Measurements from ENCODE around the gene AGR2. TPM values are rescaled to one million over a fixed set of nuclear protein-coding genes. Genes with fewer than 3 reads are reported as not detected.
"Not testable (repeated sequence)": the region's sequence is repeated elsewhere in the genome, so short reads cannot be mapped to it uniquely, and the experiment has no call there.

AGR2 gene
- total RNA-seq (117 and 178 TPM in 2 replicates), polyA plus RNA-seq (173 and 183 TPM in 2 replicates)

DNA sequence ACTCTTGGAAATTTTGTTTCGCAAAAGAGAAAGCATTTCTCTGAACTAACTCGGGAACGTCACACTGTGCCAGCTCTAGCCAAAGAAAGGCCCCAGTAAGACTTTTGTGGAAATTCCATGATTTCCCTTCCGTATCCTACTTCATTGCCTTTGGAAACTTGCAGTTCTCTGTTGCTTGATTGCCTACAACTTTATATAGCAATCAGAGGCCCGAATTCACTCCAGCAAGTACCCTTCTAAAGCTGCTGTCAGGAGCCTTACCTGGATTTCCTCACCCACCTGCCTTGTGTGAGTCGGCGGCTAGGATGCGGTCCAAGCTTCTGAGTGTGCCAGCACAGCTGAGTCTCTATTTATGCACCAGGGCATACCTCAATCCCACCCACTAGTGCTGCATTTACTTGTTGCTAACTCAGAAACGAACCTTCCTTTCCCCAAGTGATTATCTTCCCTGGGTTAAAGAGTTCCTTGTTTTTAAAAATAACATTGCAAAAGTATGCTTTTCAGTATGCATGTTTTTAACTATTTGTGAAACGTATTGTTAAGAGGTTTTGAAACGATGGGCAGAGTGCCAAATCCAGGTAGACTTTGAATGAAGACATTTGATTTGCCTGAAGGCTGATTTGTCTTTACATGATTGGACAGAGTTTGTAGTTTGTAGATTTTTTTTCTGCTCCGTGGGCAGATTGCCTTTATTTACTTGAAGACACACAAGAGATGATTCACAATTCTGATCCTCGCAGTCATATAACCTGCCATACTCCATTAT lies at the start of gene AGR2:
Gene AGR2, minus strand, starts transcription at position 326 of the 766 bp plus-strand sequence. CDS start 3,203 bp downstream, outside the sequence.
- TF ChIP-seq, protein P1, sequence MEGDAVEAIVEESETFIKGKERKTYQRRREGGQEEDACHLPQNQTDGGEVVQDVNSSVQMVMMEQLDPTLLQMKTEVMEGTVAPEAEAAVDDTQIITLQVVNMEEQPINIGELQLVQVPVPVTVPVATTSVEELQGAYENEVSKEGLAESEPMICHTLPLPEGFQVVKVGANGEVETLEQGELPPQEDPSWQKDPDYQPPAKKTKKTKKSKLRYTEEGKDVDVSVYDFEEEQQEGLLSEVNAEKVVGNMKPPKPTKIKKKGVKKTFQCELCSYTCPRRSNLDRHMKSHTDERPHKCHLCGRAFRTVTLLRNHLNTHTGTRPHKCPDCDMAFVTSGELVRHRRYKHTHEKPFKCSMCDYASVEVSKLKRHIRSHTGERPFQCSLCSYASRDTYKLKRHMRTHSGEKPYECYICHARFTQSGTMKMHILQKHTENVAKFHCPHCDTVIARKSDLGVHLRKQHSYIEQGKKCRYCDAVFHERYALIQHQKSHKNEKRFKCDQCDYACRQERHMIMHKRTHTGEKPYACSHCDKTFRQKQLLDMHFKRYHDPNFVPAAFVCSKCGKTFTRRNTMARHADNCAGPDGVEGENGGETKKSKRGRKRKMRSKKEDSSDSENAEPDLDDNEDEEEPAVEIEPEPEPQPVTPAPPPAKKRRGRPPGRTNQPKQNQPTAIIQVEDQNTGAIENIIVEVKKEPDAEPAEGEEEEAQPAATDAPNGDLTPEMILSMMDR (IDR thresholded peaks at IDR 0.05; ENCODE audit: poor library complexity) = no peak
- TF ChIP-seq EZH2phosphoT487 (IDR thresholded peaks at IDR 0.05; ENCODE audit: low read depth, severe bottlenecking, unreplicated experiment) (no peak), EZH2 (IDR thresholded peaks at IDR 0.05; ENCODE audit: borderline replicate concordance) (no peak)
- no peaks in the 10 kb centered on the region for H4K20me1 ChIP-seq (ENCODE audit: insufficient read depth, poor library complexity, severe bottlenecking)
- H2AFZ ChIP-seq = peak within 1 kb of the TSS; percentile 46
- H3K9me3 ChIP-seq (ENCODE audit: low read depth) = no peaks in the 10 kb centered on the region
- peak; percentile 44 for DNase-seq (ENCODE audit: low spot score)
- peak within 1 kb of the TSS; percentile 92 for H3K27ac ChIP-seq
- H3K4me1 ChIP-seq (ENCODE audit: insufficient read depth) = peaks cover 9% of the 10 kb centered on the region
- H3K36me3 ChIP-seq (replicated peaks; ENCODE audit: insufficient read depth, low read depth) = no peaks in the 10 kb centered on the region
- H3K4me2 ChIP-seq = peak within 1 kb of the TSS; percentile 53
- 74% methylated on average over 13 of the region's 13 CpGs for WGBS (ENCODE audit: low lambda C conversion rate, missing lambda C conversion rate)
- no peaks in the 10 kb centered on the region for H3K27me3 ChIP-seq
- no peaks in the 10 kb centered on the region for H3K9me2 ChIP-seq (replicated peaks; ENCODE audit: insufficient read depth)
- no peaks in the 10 kb centered on the region for H3K79me2 ChIP-seq
- H3K4me3 ChIP-seq = peak within 1 kb of the TSS; percentile 4

DNA sequence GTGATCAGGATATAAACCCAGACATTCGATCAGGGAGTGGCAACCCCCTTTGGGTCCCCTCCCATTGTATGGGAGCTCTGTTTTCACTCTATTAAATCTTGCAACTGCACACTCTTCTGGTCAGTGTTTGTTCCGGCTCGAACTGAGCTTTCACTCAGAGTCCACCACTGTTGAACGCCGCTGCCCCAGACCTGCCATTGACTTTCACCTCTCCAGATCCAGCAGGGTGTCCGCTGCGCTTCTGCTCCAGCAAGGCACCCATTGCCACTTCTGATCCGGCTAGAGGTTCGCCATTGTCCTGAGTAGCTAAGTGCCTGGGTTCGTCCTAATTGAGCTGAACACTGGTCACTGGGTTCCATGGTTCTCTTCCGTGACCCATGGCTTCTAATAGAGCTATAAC lies 48.4 kb upstream of the AGR2 start:
- H3K4me3 ChIP-seq; H3K9me2 ChIP-seq (replicated peaks; ENCODE audit: insufficient read depth); H3K36me3 ChIP-seq (replicated peaks; ENCODE audit: insufficient read depth, low read depth); H3K79me2 ChIP-seq; DNase-seq (ENCODE audit: low spot score); H2AFZ ChIP-seq; H3K27ac ChIP-seq; H3K27me3 ChIP-seq; H3K4me2 ChIP-seq; H3K9me3 ChIP-seq (ENCODE audit: low read depth); H4K20me1 ChIP-seq (ENCODE audit: insufficient read depth, poor library complexity, severe bottlenecking); H3K4me1 ChIP-seq (ENCODE audit: insufficient read depth): not testable (repeated sequence)
- WGBS (ENCODE audit: low lambda C conversion rate, missing lambda C conversion rate) = 92% methylated on average over 11 of the region's 11 CpGs

DNA sequence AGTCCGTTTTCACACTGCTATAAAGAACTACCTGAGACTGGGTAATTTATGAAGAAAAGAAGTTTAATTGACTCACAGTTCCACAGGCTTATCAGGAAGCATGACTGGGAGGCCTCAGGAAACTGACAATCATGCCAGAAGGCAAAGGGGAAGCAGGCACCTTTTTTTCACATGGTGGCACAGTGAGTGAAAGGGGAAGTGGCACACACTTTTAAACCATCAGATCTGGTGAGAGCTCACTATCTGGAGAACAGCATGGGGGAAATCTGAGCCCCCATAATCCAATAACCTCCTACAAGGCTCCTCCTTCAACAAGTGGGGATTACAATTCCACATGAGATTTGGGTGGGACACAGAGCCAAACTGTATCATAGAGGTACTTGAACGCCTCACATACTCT lies 47.0 kb upstream of the AGR2 start:
- H2AFZ ChIP-seq = no peak overlapping the region
- no peaks in the 10 kb centered on the region for H3K79me2 ChIP-seq
- no peaks in the 10 kb centered on the region for H3K27me3 ChIP-seq
- WGBS (ENCODE audit: low lambda C conversion rate, missing lambda C conversion rate) = 50% methylated on average over 2 of the region's 2 CpGs
- H3K4me2 ChIP-seq = no peak overlapping the region
- no peak for TF ChIP-seq EZH2phosphoT487 (IDR thresholded peaks at IDR 0.05; ENCODE audit: low read depth, severe bottlenecking, unreplicated experiment)
- TF ChIP-seq, protein P1 (IDR thresholded peaks at IDR 0.05; ENCODE audit: poor library complexity) = no peak
- no peak for TF ChIP-seq EZH2 (IDR thresholded peaks at IDR 0.05; ENCODE audit: borderline replicate concordance)
- no peaks in the 10 kb centered on the region for H3K9me3 ChIP-seq (ENCODE audit: low read depth)
- H3K4me3 ChIP-seq = no peak overlapping the region
- H3K4me1 ChIP-seq (ENCODE audit: insufficient read depth) = peaks cover 14% of the 10 kb centered on the region
- no peaks in the 10 kb centered on the region for H3K9me2 ChIP-seq (replicated peaks; ENCODE audit: insufficient read depth)
- no peaks in the 10 kb centered on the region for H3K36me3 ChIP-seq (replicated peaks; ENCODE audit: insufficient read depth, low read depth)
- no peak overlapping the region for H3K27ac ChIP-seq
- no peak for DNase-seq (ENCODE audit: low spot score)
- no peaks in the 10 kb centered on the region for H4K20me1 ChIP-seq (ENCODE audit: insufficient read depth, poor library complexity, severe bottlenecking)

DNA sequence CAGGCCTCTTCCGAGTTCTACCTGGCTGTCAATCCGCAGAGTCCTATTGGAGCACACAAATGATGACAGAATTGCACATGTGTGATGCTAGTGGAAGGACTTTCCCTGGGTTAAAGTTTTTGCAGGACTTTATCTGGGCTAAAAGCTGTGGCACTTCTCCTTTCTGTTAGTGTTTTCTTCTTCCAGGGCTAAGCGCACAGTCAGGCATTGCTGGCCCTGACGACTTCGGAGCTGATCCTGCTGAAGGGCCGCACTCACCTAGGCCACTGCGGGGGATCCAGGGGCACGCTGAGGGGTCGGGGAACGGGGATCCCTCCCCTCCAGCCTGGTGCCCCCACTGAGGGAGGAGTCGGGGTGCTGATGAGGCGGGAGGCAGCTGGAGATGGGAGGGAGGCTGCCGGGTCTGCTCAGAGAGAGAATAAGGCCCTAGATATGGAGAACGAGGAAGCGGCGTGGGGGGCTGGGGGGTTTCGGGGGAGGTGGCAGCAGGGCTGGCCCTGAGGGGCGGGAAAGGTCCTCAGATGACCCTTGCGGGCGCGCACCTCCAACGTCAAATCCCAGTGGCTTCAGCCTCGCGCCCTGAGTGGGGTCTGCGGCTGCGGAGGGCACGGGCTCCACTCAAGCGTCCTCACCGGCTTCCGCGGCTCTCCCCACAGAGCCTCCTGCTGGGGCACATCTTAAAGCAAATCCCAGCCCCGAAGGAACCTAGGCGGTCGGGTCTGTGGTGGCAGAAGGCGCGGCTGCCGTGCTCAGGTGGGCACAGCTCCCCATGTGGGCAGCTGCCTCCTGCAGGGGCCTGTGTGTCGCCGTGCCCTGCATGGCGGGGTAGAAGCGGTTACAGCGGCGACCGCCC lies 46.0 kb upstream of the AGR2 start:
- WGBS (ENCODE audit: low lambda C conversion rate, missing lambda C conversion rate) = 98% methylated on average over 33 of the region's 44 CpGs
- no peaks in the 10 kb centered on the region for H3K79me2 ChIP-seq

More for the DNA sequence above, 46.0 kb upstream of the AGR2 start:
- TF ChIP-seq, protein P1 (IDR thresholded peaks at IDR 0.05; ENCODE audit: poor library complexity) = no peak
- TF ChIP-seq EZH2 (IDR thresholded peaks at IDR 0.05; ENCODE audit: borderline replicate concordance) (no peak), EZH2phosphoT487 (IDR thresholded peaks at IDR 0.05; ENCODE audit: low read depth, severe bottlenecking, unreplicated experiment) (no peak)
- H3K9me3 ChIP-seq (ENCODE audit: low read depth) = no peaks in the 10 kb centered on the region
- peak overlapping the region; percentile 3 for H3K27ac ChIP-seq
- no peak for DNase-seq (ENCODE audit: low spot score)
- no peaks in the 10 kb centered on the region for H3K9me2 ChIP-seq (replicated peaks; ENCODE audit: insufficient read depth)
- no peak overlapping the region for H2AFZ ChIP-seq
- no peaks in the 10 kb centered on the region for H3K36me3 ChIP-seq (replicated peaks; ENCODE audit: insufficient read depth, low read depth)
- no peak overlapping the region for H3K4me2 ChIP-seq
- H3K4me1 ChIP-seq (ENCODE audit: insufficient read depth) = peaks cover 22% of the 10 kb centered on the region
- H3K27me3 ChIP-seq = no peaks in the 10 kb centered on the region
- no peaks in the 10 kb centered on the region for H4K20me1 ChIP-seq (ENCODE audit: insufficient read depth, poor library complexity, severe bottlenecking)
- H3K4me3 ChIP-seq = no peak overlapping the region

Measured in hepatocyte (in vitro differentiated cells).